A673 (cell line): ENCODE measurements around the gene RASAL2.

Experiments used
- CTCF ChIP-seq: fragments of 300-800, 200-600 bp; sonication (generic); conservative IDR thresholded peaks from 2 replicates; pipeline ENCODE4 v1.5.1; 2017; ENCODE audit warnings: low read depth, mild to moderate bottlenecking, antibody characterized with exemption, low read length, moderate library complexity, mixed read lengths
- EZH2 ChIP-seq: fragments of 200-600 bp; sonication (generic); IDR thresholded peaks from 2 replicates; pipeline ENCODE4 v1.6.1; 2017; ENCODE audit warnings: borderline replicate concordance, low read depth, mild to moderate bottlenecking, mixed read lengths, antibody characterized with exemption, low read length; ENCODE audit not compliant: poor library complexity, severe bottlenecking

GRCh38 chr1:178491721-178492120 lies 397.8 kb downstream of the RASAL2 start:
- TF ChIP-seq EZH2 (no peak), CTCF (no peak)
